IMR-90 (cell line): ENCODE results near the gene ANKRD16. TPM values are rescaled to one million over a fixed set of nuclear protein-coding genes. Genes with fewer than 3 reads are reported as not detected.

Source experiments
- ATAC-seq: fragments of 200-7000 bp; cut with Tn5 transposase; 2 replicates; pipeline ENCODE4 v1.9.1; 2020; ENCODE audit warnings: low read depth, mild to moderate bottlenecking, moderate library complexity
- BruUV-seq: library from RNA; stranded (reverse); fragments of 400-500 nt; replicated peaks from 2 replicates; lab custom pipeline; 2021; lab: Mats Ljungman, UMichigan
- CTCF ChIA-PET: fragments of 300-600 bp; formaldehyde crosslinking; extraction: SDS; loops from one replicate; lab custom pipeline; 2021; ENCODE audit warnings: antibody characterized with exemption; lab: Yijun Ruan, JAX
- POLR2A ChIA-PET: fragments of 300-600 bp; sonication (Branson Sonifier 250); formaldehyde crosslinking; loops from one replicate; lab custom pipeline; 2022; ENCODE audit warnings: antibody characterized with exemption; ENCODE audit not compliant: unreplicated experiment; lab: Charles Lee
- DNase-seq: peaks from one replicate; pipeline ENCODE4 v3.0.0; 2013
- H2AFZ ChIP-seq: replicated peaks from 2 replicates; pipeline ENCODE3; 2013; ENCODE audit warnings: low read length, mild to moderate bottlenecking; ENCODE audit not compliant: poor library complexity
- H2AK5ac ChIP-seq: 2 replicates; pipeline ENCODE4 v1.6.1; 2013; ENCODE audit warnings: low read depth, low read length, inconsistent platforms
- H2AK9ac ChIP-seq: replicated peaks from 2 replicates; pipeline ENCODE3; 2013; ENCODE audit warnings: mild to moderate bottlenecking, low read depth, low read length, moderate library complexity; ENCODE audit not compliant: poor library complexity
- H2BK120ac ChIP-seq: 2 replicates; pipeline ENCODE4 v1.6.1; 2013; ENCODE audit warnings: low read depth, low read length, inconsistent platforms
- H2BK15ac ChIP-seq: 3 replicates; pipeline ENCODE4 v1.6.1; 2013; ENCODE audit warnings: low read depth, low read length, inconsistent platforms
- H2BK20ac ChIP-seq: 2 replicates; pipeline ENCODE4 v1.6.1; 2013; ENCODE audit warnings: low read depth, mild to moderate bottlenecking, inconsistent platforms, low read length, moderate library complexity
- H2BK5ac ChIP-seq: 2 replicates; pipeline ENCODE4 v1.6.1; 2013; ENCODE audit warnings: mild to moderate bottlenecking, low read depth, low read length, inconsistent platforms; ENCODE audit not compliant: poor library complexity, severe bottlenecking
- H3K14ac ChIP-seq: replicated peaks from 2 replicates; pipeline ENCODE4 v1.6.1; 2013; ENCODE audit warnings: low read depth, low read length, inconsistent platforms
- H3K18ac ChIP-seq: 2 replicates; pipeline ENCODE4 v1.6.1; 2013; ENCODE audit warnings: low read depth, low read length, control low read depth
- H3K23ac ChIP-seq: 2 replicates; pipeline ENCODE4 v1.6.1; 2013; ENCODE audit warnings: low read depth, low read length, inconsistent platforms
- H3K27ac ChIP-seq: 2 replicates; pipeline ENCODE4 v1.5.1; 2013; ENCODE audit warnings: mild to moderate bottlenecking, control low read depth, low read length; ENCODE audit not compliant: insufficient read depth
- H3K27me3 ChIP-seq: 2 replicates; pipeline ENCODE4 v1.6.1; 2013; ENCODE audit warnings: low read length; ENCODE audit not compliant: control insufficient read depth, insufficient read depth
- H3K36me3 ChIP-seq: 2 replicates; pipeline ENCODE4 v1.6.1; 2013; ENCODE audit warnings: low read length, mixed read lengths; ENCODE audit not compliant: control insufficient read depth, insufficient read depth
- H3K4ac ChIP-seq: 2 replicates; pipeline ENCODE4 v1.6.1; 2013; ENCODE audit warnings: low read depth, low read length, inconsistent platforms
- H3K4me1 ChIP-seq: 2 replicates; pipeline ENCODE4 v1.6.1; 2013; ENCODE audit warnings: low read length, mixed read lengths; ENCODE audit not compliant: control insufficient read depth, insufficient read depth
- H3K4me2 ChIP-seq: 2 replicates; pipeline ENCODE4 v1.6.1; 2013; ENCODE audit warnings: low read depth, mild to moderate bottlenecking, control low read depth, low read length, moderate library complexity
- H3K4me3 ChIP-seq: 2 replicates; pipeline ENCODE4 v1.5.1; 2013; ENCODE audit warnings: low read depth, mild to moderate bottlenecking, control low read depth, low read length, moderate library complexity; ENCODE audit not compliant: insufficient read depth
- H3K56ac ChIP-seq: 2 replicates; pipeline ENCODE4 v1.6.1; 2013; ENCODE audit warnings: low read length, inconsistent platforms; ENCODE audit not compliant: insufficient read depth; ENCODE audit errors: extremely low read depth
- H3K79me1 ChIP-seq, 2 experiments: 2 replicates each; pipeline ENCODE4 v1.6.1; 2013; ENCODE audit warnings: low read length in 2 of 2, inconsistent platforms in 1 of 2, low read depth in 1 of 2
- H3K9ac ChIP-seq: 2 replicates; pipeline ENCODE4 v1.6.1; 2013; ENCODE audit warnings: low read depth, low read length, control low read depth
- H3K9me1 ChIP-seq: 2 replicates; pipeline ENCODE4 v1.6.1; 2013; ENCODE audit warnings: low read length, inconsistent platforms; ENCODE audit not compliant: insufficient read depth
- H3K9me3 ChIP-seq: 2 replicates; pipeline ENCODE4 v1.6.1; 2013; ENCODE audit warnings: low read length; ENCODE audit not compliant: control insufficient read depth, insufficient read depth
- H4K20me1 ChIP-seq: 2 replicates; pipeline ENCODE4 v1.6.1; 2013; ENCODE audit warnings: low read length, inconsistent platforms; ENCODE audit not compliant: insufficient read depth
- H4K5ac ChIP-seq: 2 replicates; pipeline ENCODE4 v1.6.1; 2013; ENCODE audit warnings: mild to moderate bottlenecking, low read depth, low read length, control low read depth
- H4K8ac ChIP-seq, 2 experiments: 2 replicates each; pipeline ENCODE4 v1.6.1; 2013; ENCODE audit warnings: low read depth in 2 of 2, low read length in 2 of 2, control low read depth in 1 of 2, inconsistent platforms in 1 of 2
- H4K91ac ChIP-seq: 2 replicates; pipeline ENCODE4 v1.6.1; 2013; ENCODE audit warnings: low read depth, low read length, inconsistent platforms; ENCODE audit not compliant: insufficient read depth
- BHLHE40 ChIP-seq: fragments of 150-350 bp; IDR thresholded peaks from 2 replicates; pipeline ENCODE4 v1.6.1; 2016; ENCODE audit warnings: mild to moderate bottlenecking, low read depth, low read length
- CEBPB ChIP-seq: IDR thresholded peaks from 2 replicates; pipeline ENCODE4 v1.6.1; 2012; ENCODE audit warnings: low read depth, low read length, improper control_type of control experiment
- CHD1 ChIP-seq: IDR thresholded peaks from 2 replicates; pipeline ENCODE4 v1.6.1; 2012; ENCODE audit warnings: low read depth, low read length, improper control_type of control experiment
- CTCF ChIP-seq: conservative IDR thresholded peaks from 2 replicates; pipeline ENCODE4 v1.5.1; 2012; ENCODE audit warnings: mild to moderate bottlenecking, low read depth, low read length, improper control_type of control experiment
- FOS ChIP-seq: fragments of 150-350 bp; IDR thresholded peaks from 2 replicates; pipeline ENCODE4 v1.6.1; 2016; ENCODE audit warnings: low read depth, low read length
- MAFK ChIP-seq: IDR thresholded peaks from 2 replicates; pipeline ENCODE4 v1.6.1; 2012; ENCODE audit warnings: low read depth, low read length, improper control_type of control experiment
- MAZ ChIP-seq: IDR thresholded peaks from 2 replicates; pipeline ENCODE4 v1.6.1; 2012; ENCODE audit warnings: low read depth, mild to moderate bottlenecking, low read length, improper control_type of control experiment, moderate library complexity, borderline replicate concordance
- NFE2L2 ChIP-seq: fragments of 150-350 bp; IDR thresholded peaks from 2 replicates; pipeline ENCODE4 v1.6.1; 2016; ENCODE audit warnings: low read depth, mild to moderate bottlenecking, low read length
- POLR2A ChIP-seq: IDR thresholded peaks from 2 replicates; pipeline ENCODE4 v1.6.1; 2012; ENCODE audit warnings: mild to moderate bottlenecking, low read depth, low read length
- RAD21 ChIP-seq: IDR thresholded peaks from 2 replicates; pipeline ENCODE4 v1.6.1; 2012; ENCODE audit warnings: low read length, improper control_type of control experiment
- RCOR1 ChIP-seq: IDR thresholded peaks from 2 replicates; pipeline ENCODE4 v1.6.1; 2012; ENCODE audit warnings: mild to moderate bottlenecking, low read length, improper control_type of control experiment; ENCODE audit not compliant: insufficient replicate concordance
- RFX5 ChIP-seq: IDR thresholded peaks from 2 replicates; pipeline ENCODE4 v1.8.0; 2012; ENCODE audit warnings: low read depth, mild to moderate bottlenecking, low read length, moderate library complexity
- SMC3 ChIP-seq: fragments of 150-350 bp; IDR thresholded peaks from 2 replicates; pipeline ENCODE4 v1.6.1; 2016; ENCODE audit warnings: low read depth, mild to moderate bottlenecking, antibody characterized with exemption, low read length, moderate library complexity
- WGBS, 2 experiments: methylation state at CpG; one replicate each; pipeline versions ENCODE4 v1.1.5 to v1.1.7; 2013; ENCODE audit warnings: missing lambda C conversion rate in 2 of 2; ENCODE audit not compliant: insufficient read length in 1 of 2; ENCODE audit errors: extremely low coverage in 2 of 2; 5-methylcytosine and 5-hydroxymethylcytosine counted together
- dilution Hi-C: fragments of 300-500 bp; cut with HindIII; formaldehyde crosslinking; loops from one replicate; pipeline ENCODE4 v1.14.3; 2018; ENCODE audit warnings: low sequenced_read_pairs; ENCODE audit not compliant: unreplicated experiment
- in situ Hi-C: fragments of 300-500 bp; cut with MboI; formaldehyde crosslinking; loops from 3 replicates; pipeline ENCODE4 v1.14.3; 2019; ENCODE audit warnings: low sequenced_read_pairs, inconsistent platforms, mixed read lengths
- intact Hi-C: fragments of 100-400 bp; cut with micrococcal nuclease; formaldehyde crosslinking; loops from 2 replicates; pipeline ENCODE4 v1.10.0; 2022
- polyA plus RNA-seq, 3 experiments: library from polyadenylated mRNA; depleted of rRNA; stranded (reverse); fragments of >200 nt; gene quantifications; 2 replicates each; pipeline ENCODE4 v1.2.3, GENCODE V29; 2012; ENCODE audit warnings: low replicate concordance in 1 of 3
- total RNA-seq: library from RNA; depleted of rRNA; stranded (reverse); fragments of >200 nt; gene quantifications from 2 replicates; pipeline ENCODE4 v1.2.3, GENCODE V29; 2012
- TF ChIP-seq, protein P1 (sequence below): fragments of 150-350 bp; IDR thresholded peaks from 2 replicates; pipeline ENCODE4 v1.6.1; 2017; ENCODE audit warnings: mild to moderate bottlenecking, antibody characterized with exemption, low read length, low read depth
- TF ChIP-seq, protein P2 (sequence below): fragments of 150-350 bp; IDR thresholded peaks from 2 replicates; pipeline ENCODE4 v1.6.1; 2016; ENCODE audit warnings: low read depth, mild to moderate bottlenecking, low read length, moderate library complexity, borderline replicate concordance

ANKRD16 gene
- total and polyA plus RNA-seq, 2 of the 4 experiments (the other 2 are of a cell fraction) = 5.1 to 5.7 TPM

DNA sequence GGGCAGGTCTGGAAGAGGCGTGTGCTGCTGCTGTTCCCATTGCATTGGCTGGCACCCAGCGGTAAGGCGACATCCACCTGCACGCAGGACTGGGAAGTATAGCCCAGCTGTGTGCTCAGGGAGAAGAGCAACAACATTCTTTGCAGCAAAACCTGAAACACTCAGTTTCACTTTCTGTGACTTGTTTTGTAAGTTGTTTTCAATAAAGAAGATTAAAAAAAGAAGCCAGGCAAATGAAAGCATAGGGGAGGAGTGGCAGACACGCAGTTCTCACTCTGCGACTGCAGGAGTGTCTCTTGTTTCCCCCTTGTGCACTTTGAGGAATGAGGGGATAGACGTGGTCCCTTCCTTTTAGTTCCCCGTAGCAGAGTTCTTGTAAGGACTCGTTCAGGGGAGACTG is 6.1 kb upstream of the ANKRD16 start:
- peaks cover 51 to 84% of the 10 kb centered on the region in 2 experiments for H3K79me1 ChIP-seq
- H4K5ac ChIP-seq = no peak overlapping the region
- no peak overlapping the region for H2BK15ac ChIP-seq
- peaks cover 6% of the 10 kb centered on the region for H3K4me1 ChIP-seq
- no TSS peak for BruUV-seq
- 77% methylated on average over 6 of the region's 9 CpGs; no CpG with 5 or more reads in 1 of the 2 experiments for WGBS, 2 experiments
- TF ChIP-seq SMC3 (no peak), CEBPB (no peak), RCOR1 (no peak), NFE2L2 (no peak), POLR2A (no peak), BHLHE40 (no peak), CTCF (no peak), MAFK (no peak), RFX5 (no peak), CHD1 (no peak), FOS (no peak), RAD21 (no peak), MAZ (no peak)
- TF ChIP-seq, protein P1, sequence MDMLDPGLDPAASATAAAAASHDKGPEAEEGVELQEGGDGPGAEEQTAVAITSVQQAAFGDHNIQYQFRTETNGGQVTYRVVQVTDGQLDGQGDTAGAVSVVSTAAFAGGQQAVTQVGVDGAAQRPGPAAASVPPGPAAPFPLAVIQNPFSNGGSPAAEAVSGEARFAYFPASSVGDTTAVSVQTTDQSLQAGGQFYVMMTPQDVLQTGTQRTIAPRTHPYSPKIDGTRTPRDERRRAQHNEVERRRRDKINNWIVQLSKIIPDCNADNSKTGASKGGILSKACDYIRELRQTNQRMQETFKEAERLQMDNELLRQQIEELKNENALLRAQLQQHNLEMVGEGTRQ = no peak
- TF ChIP-seq, protein P2, sequence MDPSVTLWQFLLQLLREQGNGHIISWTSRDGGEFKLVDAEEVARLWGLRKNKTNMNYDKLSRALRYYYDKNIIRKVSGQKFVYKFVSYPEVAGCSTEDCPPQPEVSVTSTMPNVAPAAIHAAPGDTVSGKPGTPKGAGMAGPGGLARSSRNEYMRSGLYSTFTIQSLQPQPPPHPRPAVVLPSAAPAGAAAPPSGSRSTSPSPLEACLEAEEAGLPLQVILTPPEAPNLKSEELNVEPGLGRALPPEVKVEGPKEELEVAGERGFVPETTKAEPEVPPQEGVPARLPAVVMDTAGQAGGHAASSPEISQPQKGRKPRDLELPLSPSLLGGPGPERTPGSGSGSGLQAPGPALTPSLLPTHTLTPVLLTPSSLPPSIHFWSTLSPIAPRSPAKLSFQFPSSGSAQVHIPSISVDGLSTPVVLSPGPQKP = no peak
- peaks cover 4% of the 10 kb centered on the region for H3K9me3 ChIP-seq
- no peak overlapping the region for H2AK9ac ChIP-seq
- H3K27me3 ChIP-seq = no peaks in the 10 kb centered on the region
- no peak overlapping the region for H4K8ac ChIP-seq
- no peak overlapping the region for H2BK120ac ChIP-seq
- no peak overlapping the region for H3K56ac ChIP-seq
- DNase-seq (no peak), ATAC-seq (no peak)
- no peak overlapping the region for H3K27ac ChIP-seq
- H4K91ac ChIP-seq = no peak overlapping the region
- no peak overlapping the region for H2AFZ ChIP-seq
- dilution Hi-C loops (no loop called here), intact Hi-C loops (no loop called here), in situ Hi-C loops (no loop called here)
- H3K9ac ChIP-seq = no peak overlapping the region
- no peak overlapping the region for H3K4ac ChIP-seq
- H3K4me2 ChIP-seq = no peak overlapping the region
- H3K18ac ChIP-seq = no peak overlapping the region
- peaks cover 27% of the 10 kb centered on the region for H3K36me3 ChIP-seq
- H3K4me3 ChIP-seq = no peak overlapping the region
- no peak overlapping the region for H2BK5ac ChIP-seq
- H2BK20ac ChIP-seq = no peak overlapping the region
- H2AK5ac ChIP-seq = no peak overlapping the region
- POLR2A ChIA-PET = no interaction called here
- H4K20me1 ChIP-seq = peaks cover 58% of the 10 kb centered on the region
- H3K23ac ChIP-seq = no peak overlapping the region
- H3K9me1 ChIP-seq = peaks cover 15% of the 10 kb centered on the region
- CTCF ChIA-PET = no interaction called here
- H3K14ac ChIP-seq = no peak overlapping the region
